Loucy (cell line): ENCODE results near the gene ZNF205.

Source experiments
- EZH2phosphoT487 ChIP-seq: fragments of 200-600 bp; IDR thresholded peaks from 2 replicates; pipeline ENCODE4 v1.6.1; 2018; ENCODE audit warnings: antibody characterized with exemption, mild to moderate bottlenecking, moderate library complexity, borderline replicate concordance
- TF ChIP-seq, protein P1 (sequence below): fragments of 200-600 bp; sonication (generic); conservative IDR thresholded peaks from 2 replicates; pipeline ENCODE4 v1.5.1; 2014; ENCODE audit warnings: mild to moderate bottlenecking, antibody characterized with exemption, low read length

DNA sequence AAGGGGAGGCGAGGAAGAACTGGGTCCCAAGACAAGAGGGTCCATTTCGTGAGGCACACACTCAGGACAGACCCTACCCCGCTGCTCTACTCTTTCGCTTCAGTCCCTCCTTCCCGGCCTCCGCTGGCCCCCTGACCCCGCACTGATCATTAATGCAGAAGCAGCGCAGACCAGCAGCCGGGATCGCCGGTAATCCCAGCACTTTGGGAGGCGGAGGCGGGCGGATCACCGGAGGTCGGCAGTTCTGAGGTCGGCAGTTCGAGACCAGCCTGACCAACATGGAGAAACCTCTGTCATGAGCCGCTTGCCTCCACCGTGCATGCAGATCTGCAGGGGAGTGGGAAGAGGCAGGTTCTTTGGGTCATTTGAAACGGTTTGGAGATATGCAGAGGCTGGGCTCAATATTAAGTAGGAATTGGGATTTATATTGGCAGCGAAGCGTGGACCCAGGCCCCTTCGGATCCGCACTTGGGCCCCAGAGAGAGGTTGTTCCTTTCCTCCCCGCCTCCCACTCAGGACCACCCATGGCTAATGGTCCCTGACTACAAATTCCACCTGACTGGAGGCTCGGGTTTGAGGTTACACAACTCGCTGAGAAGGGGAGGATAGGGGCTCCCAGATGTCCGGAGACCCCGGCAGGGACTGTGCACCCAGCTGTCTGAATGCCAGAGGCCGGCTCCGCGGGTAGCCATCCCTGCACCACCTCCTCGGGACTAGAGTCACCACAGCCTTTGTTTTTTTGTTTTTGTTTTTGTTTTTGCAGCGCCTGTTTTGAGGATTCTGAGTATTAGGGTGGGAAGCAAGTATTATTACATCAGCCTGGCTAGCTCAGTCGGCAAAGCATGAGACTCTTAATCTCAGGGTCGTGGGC is 52.0 kb downstream of the ZNF205 start:
- TF ChIP-seq, protein P1, sequence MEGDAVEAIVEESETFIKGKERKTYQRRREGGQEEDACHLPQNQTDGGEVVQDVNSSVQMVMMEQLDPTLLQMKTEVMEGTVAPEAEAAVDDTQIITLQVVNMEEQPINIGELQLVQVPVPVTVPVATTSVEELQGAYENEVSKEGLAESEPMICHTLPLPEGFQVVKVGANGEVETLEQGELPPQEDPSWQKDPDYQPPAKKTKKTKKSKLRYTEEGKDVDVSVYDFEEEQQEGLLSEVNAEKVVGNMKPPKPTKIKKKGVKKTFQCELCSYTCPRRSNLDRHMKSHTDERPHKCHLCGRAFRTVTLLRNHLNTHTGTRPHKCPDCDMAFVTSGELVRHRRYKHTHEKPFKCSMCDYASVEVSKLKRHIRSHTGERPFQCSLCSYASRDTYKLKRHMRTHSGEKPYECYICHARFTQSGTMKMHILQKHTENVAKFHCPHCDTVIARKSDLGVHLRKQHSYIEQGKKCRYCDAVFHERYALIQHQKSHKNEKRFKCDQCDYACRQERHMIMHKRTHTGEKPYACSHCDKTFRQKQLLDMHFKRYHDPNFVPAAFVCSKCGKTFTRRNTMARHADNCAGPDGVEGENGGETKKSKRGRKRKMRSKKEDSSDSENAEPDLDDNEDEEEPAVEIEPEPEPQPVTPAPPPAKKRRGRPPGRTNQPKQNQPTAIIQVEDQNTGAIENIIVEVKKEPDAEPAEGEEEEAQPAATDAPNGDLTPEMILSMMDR = no peak
- no peak for TF ChIP-seq EZH2phosphoT487
